Hematopoietic multipotent progenitor cell treated with erythropoietin and hydrocortisone succinate and interleukin-3 and kit ligand, for 6 days (in vitro differentiated cells): ENCODE measurements around the gene LILRA5.
"Not testable (repeated sequence)": the region's sequence is repeated elsewhere in the genome, so short reads cannot be mapped to it uniquely, and the experiment has no call there.

Source experiments
- DNase-seq: peaks from one replicate; pipeline ENCODE4 v3.0.0-alpha.2; 2015

Gene LILRA5

DNA sequence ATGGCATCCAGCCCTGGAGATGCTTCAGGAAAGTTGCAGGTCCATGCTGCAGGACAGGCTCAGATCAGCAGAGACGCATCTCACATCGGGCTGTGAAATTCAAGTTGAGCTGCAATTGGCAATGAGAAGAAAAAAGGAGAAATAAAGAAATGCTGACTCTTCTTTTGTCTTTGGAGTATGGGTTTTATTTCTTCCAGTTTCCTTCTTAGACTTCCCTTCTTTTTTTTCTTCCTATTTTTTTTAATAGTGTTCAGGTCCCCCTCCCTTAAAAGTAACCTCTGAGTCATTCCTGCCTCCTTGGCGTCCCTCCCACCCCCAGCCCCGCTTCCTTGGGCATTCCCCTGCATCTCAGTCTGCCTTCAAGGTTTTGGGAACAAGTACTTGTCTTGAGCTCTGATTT, 41.4 kb downstream of the LILRA5 start:
- DNase-seq = not testable (repeated sequence)

DNA sequence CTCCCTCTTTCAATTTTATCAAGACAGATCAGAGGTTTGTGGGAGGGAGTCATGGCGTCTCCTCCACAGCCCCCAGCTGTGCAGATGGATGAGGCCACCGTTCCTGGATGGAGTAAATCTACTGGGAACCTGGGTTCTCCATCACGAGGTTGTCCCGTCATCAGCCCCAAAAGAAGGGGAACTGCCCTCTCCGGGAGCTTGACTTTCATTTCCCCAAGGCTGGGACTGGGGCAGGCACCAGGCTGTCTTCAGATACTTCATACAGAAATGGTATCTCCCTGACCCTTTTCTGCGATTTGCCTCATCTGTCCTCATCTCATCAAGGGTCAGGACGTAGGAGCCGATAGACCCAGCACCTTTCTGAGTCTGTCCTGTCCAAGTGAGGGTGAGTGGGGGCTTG, 41.9 kb downstream of the LILRA5 start:
- DNase-seq = no peak

DNA sequence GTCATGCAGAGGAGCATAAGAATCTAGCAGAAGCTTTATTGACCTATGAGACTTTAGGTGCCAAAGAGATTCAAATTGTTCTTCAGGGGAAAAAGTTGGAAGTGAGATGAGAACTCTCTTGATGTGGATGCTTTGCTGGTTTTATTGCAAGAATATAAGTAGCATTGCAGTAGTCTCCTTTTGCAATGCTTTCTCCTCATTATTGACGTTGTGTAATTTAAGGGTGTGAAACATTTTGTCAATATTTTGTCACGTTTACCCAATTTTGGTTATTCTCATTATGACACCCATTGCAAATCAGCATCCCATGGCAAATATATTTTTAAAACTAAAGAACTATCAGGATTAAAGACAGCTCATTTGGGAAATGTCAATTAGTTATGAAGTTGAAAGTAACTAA, 44.0 kb downstream of the LILRA5 start:
- DNase-seq = no peak

DNA sequence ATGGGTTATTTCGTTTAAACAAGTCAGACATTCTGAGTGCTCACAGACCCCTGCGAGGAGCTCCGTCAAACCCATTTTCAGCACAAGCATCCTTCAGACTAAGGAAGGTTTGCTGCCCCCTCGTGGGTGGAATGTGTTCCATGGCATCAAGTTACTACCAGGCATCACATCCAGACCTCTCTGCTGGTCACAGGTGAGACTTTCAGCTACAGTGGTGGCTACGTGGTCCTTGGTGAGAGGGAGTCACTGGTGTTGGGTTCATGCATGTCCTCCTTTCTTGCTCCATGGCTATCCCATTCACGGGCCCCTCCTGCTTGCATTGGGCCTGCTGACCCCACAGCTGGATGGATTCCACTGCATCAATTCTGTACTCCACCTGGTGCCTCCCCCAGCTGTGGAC, 46.8 kb downstream of the LILRA5 start:
- DNase-seq = peak; percentile 86

DNA sequence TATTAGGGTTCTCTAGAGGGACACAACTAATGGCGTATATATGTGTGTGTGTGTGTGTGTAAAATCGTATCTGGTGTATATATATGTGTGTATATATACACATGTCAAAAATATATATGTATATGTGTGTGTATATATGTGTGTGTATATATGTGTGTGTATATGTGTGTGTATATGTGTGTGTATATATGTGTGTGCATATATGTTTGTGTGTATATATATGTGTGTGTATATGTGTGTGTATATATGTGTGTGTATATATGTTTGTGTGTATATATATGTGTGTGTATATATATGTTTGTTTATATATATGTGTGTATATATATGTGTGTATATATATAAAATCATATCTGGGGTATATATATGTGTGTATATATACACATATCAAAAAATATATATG, 50.5 kb downstream of the LILRA5 start:
- no peak for DNase-seq

DNA sequence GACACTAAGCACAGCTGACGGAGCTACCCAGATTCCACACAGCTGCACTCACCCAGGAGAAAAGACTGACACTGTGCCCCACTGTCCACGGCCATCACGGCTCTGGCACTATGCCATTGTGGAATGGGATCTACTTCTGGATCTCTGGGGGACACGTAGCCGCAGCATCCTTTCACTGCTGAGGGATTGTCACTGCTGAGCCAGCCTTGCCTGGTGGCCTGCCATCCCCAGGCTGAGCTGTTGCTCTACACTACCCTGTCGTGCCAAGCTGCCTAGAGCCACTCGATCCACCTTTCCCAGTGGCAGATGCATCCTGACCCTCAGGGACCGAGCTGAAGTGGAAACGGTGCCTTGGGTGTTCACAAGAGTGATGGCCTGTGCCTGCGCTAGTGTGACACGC, 50.9 kb downstream of the LILRA5 start:
- DNase-seq = no peak

DNA sequence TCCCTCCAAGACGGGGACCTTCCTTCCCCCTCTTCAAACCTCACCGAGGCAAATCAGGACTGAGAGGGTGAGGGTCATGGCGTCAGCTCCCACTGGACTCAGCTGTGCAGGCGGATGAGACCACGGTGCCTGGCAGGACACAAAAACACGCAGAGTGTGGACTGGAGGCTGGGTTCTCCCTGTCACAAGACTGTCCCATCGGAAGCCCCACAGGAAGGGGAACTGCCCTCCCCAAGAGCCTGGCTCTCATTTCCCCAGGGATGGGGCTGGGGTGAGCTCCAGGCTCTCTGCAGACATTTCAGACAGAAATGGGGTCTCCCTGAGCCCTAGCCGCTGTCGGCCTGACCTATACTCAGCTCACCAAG, 55.9 kb downstream of the LILRA5 start, which contains the start of gene LILRB5:
Gene LILRB5, minus strand, starts transcription at position 158 of the 365 bp plus-strand sequence. Its CDS starts 80 bp downstream, at position 78.
- no peak for DNase-seq
